ENCODE results near the gene RBM45. TPM values are rescaled to one million over a fixed set of nuclear protein-coding genes. Genes with fewer than 3 reads are reported as not detected.

Gene RBM45
- total RNA-seq, 1 experiment from 2014 or later, result 7.4 TPM

DNA sequence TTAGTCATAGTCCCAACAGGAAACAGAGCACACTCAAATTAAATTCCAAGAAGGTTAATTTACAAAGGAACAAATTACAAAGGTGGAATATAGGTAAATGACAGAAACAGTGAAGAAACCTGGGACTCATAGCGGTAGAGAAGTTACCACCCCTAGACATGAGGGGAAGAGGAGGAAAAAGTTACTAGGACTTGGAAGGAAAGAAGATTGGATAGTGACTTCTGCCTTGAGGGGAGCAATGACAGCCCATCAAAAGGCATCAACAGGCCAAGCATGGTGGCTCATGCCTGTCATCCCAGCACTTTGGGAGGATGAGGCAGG is 37.3 kb upstream of the RBM45 start:
- H3K36me3 ChIP-seq (ENCODE audit: control insufficient read depth in 1 of 2, insufficient read depth in 2 of 2, low read length in 2 of 2), result no peaks in the 10 kb centered on the region
- ChIA-PET RAD21 (ENCODE audit: low non-redundant PET in 1 of 2, low total read pairs in 2 of 2, uncharacterized antibody in 2 of 2, unreplicated experiment in 2 of 2) (no interaction called here), POLR2A (no interaction called here), CTCF (no interaction called here)
- H3K27me3 ChIP-seq (ENCODE audit: insufficient read depth, low read length), result no peaks in the 10 kb centered on the region
- peak overlapping the region in 1 of 2 experiments; percentile 22; a peak in 2 of 4 replicates for H3K4me3 ChIP-seq (replicated peaks in 1 of 2; ENCODE audit: low read depth in 1 of 2, low read length in 2 of 2)
- H3K27ac ChIP-seq (ENCODE audit: low read depth, low read length), result no peak overlapping the region
- DNase-seq (ENCODE audit: low read depth, low spot score) (no peak), ATAC-seq (no peak)
- peaks cover 20 to 32% of the 10 kb centered on the region in 2 experiments for H3K4me1 ChIP-seq (ENCODE audit: control insufficient read depth in 1 of 2, insufficient read depth in 2 of 2, low read length in 2 of 2)
- H3K9me3 ChIP-seq (ENCODE audit: control insufficient read depth in 1 of 2, insufficient read depth in 1 of 2, low read depth in 1 of 2, low read length in 2 of 2), result no peaks in the 10 kb centered on the region
- no peaks in the 10 kb centered on the region for H3K79me2 ChIP-seq (ENCODE audit: insufficient read depth, low read length)
- no peak overlapping the region for H3K9ac ChIP-seq (ENCODE audit: low read length)
- H2AFZ ChIP-seq (ENCODE audit: low read depth, low read length, poor library complexity, severe bottlenecking), result peak overlapping the region; percentile 99
- TF ChIP-seq EZH2phosphoT487 (IDR thresholded peaks at IDR 0.05; ENCODE audit: borderline replicate concordance) (no peak), JUND (IDR thresholded peaks at IDR 0.05) (peak; percentile 51), SIN3A (IDR thresholded peaks at IDR 0.05; ENCODE audit: low read depth) (no peak), FOSL1 (IDR thresholded peaks at IDR 0.05; ENCODE audit: low read depth) (peak; percentile 53), SP1 (IDR thresholded peaks at IDR 0.05; ENCODE audit: low read depth) (0 out of 2 replicates have a peak, but pooled peaks have one; percentile 26), ZFX (IDR thresholded peaks at IDR 0.05) (no peak), CBX3 (IDR thresholded peaks at IDR 0.05; ENCODE audit: low read depth) (0 out of 2 replicates have a peak, but pooled peaks have one; percentile 36), EZH2 (IDR thresholded peaks at IDR 0.05) (no peak), CEBPB (IDR thresholded peaks at IDR 0.05; ENCODE audit: low read depth) (no peak), SRF (IDR thresholded peaks at IDR 0.05; ENCODE audit: low read depth) (no peak), TCF7L2 (IDR thresholded peaks at IDR 0.05; ENCODE audit: borderline replicate concordance, extremely low read depth, insufficient read depth, insufficient read length) (no peak), YY1 (IDR thresholded peaks at IDR 0.05; ENCODE audit: extremely low read depth, insufficient replicate concordance, low read depth, low read length) (no peak), ZNF274 (IDR thresholded peaks at IDR 0.05; ENCODE audit: low read depth, low read length) (no peak), POLR2AphosphoS5 (IDR thresholded peaks at IDR 0.05; ENCODE audit: low read depth, low read length) (no peak), EGR1 (IDR thresholded peaks at IDR 0.05; ENCODE audit: low read depth) (no peak), RAD21 (IDR thresholded peaks at IDR 0.05; ENCODE audit: low read depth) (no peak), ELF1 (IDR thresholded peaks at IDR 0.05; ENCODE audit: borderline replicate concordance, low read depth) (no peak), POLR2A (IDR thresholded peaks at IDR 0.05; ENCODE audit: borderline replicate concordance, extremely low read depth, insufficient read depth, insufficient read length) (no peak)
- TF ChIP-seq, protein P1, sequence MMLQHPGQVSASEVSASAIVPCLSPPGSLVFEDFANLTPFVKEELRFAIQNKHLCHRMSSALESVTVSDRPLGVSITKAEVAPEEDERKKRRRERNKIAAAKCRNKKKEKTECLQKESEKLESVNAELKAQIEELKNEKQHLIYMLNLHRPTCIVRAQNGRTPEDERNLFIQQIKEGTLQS (IDR thresholded peaks at IDR 0.05), result no peak
- TF ChIP-seq, protein P2, sequence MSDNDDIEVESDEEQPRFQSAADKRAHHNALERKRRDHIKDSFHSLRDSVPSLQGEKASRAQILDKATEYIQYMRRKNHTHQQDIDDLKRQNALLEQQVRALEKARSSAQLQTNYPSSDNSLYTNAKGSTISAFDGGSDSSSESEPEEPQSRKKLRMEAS (IDR thresholded peaks at IDR 0.05), result no peak
- TF ChIP-seq, protein P3, sequence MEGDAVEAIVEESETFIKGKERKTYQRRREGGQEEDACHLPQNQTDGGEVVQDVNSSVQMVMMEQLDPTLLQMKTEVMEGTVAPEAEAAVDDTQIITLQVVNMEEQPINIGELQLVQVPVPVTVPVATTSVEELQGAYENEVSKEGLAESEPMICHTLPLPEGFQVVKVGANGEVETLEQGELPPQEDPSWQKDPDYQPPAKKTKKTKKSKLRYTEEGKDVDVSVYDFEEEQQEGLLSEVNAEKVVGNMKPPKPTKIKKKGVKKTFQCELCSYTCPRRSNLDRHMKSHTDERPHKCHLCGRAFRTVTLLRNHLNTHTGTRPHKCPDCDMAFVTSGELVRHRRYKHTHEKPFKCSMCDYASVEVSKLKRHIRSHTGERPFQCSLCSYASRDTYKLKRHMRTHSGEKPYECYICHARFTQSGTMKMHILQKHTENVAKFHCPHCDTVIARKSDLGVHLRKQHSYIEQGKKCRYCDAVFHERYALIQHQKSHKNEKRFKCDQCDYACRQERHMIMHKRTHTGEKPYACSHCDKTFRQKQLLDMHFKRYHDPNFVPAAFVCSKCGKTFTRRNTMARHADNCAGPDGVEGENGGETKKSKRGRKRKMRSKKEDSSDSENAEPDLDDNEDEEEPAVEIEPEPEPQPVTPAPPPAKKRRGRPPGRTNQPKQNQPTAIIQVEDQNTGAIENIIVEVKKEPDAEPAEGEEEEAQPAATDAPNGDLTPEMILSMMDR (IDR thresholded peaks at IDR 0.05 in 2 of 3, conservative IDR thresholded peaks at IDR 0.05 in 1 of 3; ENCODE audit: borderline replicate concordance in 1 of 3, insufficient read depth in 1 of 3, low read depth in 2 of 3, low read length in 2 of 3), result no peak
- TF ChIP-seq, protein P4, sequence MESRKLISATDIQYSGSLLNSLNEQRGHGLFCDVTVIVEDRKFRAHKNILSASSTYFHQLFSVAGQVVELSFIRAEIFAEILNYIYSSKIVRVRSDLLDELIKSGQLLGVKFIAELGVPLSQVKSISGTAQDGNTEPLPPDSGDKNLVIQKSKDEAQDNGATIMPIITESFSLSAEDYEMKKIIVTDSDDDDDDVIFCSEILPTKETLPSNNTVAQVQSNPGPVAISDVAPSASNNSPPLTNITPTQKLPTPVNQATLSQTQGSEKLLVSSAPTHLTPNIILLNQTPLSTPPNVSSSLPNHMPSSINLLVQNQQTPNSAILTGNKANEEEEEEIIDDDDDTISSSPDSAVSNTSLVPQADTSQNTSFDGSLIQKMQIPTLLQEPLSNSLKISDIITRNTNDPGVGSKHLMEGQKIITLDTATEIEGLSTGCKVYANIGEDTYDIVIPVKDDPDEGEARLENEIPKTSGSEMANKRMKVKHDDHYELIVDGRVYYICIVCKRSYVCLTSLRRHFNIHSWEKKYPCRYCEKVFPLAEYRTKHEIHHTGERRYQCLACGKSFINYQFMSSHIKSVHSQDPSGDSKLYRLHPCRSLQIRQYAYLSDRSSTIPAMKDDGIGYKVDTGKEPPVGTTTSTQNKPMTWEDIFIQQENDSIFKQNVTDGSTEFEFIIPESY (IDR thresholded peaks at IDR 0.05; ENCODE audit: extremely low read depth, insufficient replicate concordance, low read length), result no peak
- TF ChIP-seq, protein P5, sequence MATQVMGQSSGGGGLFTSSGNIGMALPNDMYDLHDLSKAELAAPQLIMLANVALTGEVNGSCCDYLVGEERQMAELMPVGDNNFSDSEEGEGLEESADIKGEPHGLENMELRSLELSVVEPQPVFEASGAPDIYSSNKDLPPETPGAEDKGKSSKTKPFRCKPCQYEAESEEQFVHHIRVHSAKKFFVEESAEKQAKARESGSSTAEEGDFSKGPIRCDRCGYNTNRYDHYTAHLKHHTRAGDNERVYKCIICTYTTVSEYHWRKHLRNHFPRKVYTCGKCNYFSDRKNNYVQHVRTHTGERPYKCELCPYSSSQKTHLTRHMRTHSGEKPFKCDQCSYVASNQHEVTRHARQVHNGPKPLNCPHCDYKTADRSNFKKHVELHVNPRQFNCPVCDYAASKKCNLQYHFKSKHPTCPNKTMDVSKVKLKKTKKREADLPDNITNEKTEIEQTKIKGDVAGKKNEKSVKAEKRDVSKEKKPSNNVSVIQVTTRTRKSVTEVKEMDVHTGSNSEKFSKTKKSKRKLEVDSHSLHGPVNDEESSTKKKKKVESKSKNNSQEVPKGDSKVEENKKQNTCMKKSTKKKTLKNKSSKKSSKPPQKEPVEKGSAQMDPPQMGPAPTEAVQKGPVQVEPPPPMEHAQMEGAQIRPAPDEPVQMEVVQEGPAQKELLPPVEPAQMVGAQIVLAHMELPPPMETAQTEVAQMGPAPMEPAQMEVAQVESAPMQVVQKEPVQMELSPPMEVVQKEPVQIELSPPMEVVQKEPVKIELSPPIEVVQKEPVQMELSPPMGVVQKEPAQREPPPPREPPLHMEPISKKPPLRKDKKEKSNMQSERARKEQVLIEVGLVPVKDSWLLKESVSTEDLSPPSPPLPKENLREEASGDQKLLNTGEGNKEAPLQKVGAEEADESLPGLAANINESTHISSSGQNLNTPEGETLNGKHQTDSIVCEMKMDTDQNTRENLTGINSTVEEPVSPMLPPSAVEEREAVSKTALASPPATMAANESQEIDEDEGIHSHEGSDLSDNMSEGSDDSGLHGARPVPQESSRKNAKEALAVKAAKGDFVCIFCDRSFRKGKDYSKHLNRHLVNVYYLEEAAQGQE (IDR thresholded peaks at IDR 0.05; ENCODE audit: low read depth), result no peak
- no peaks in the 10 kb centered on the region for H3K9me2 ChIP-seq (ENCODE audit: insufficient read depth)
- intact Hi-C loops (cut with micrococcal nuclease), result no loop called here
- BruUV-seq (replicated peaks), result no TSS peak
- no peaks in the 10 kb centered on the region for H4K20me1 ChIP-seq (ENCODE audit: insufficient read depth)
- H3K4me2 ChIP-seq (ENCODE audit: low read length), result peak overlapping the region; percentile 59

Data from HCT116 (cell line).